HepG2 (cell line): ENCODE data around the gene LNX2. TPM values are rescaled to one million over a fixed set of nuclear protein-coding genes. Genes with fewer than 3 reads are reported as not detected.

ENCODE experiments used
- ATAC-seq: fragments of 200-7000 bp; cut with Tn5 transposase; 3 replicates; pipeline ENCODE4 v1.9.1; 2020; ENCODE audit warnings: mild to moderate bottlenecking, moderate library complexity
- BruUV-seq: library from RNA; stranded (reverse); fragments of 400-500 nt; replicated peaks from 2 replicates; lab custom pipeline; 2021; lab: Mats Ljungman, UMichigan
- CTCF ChIA-PET: fragments of 300-600 bp; formaldehyde crosslinking; extraction: SDS; loops from one replicate; lab custom pipeline; 2021; ENCODE audit warnings: low total read pairs, inconsistent platforms, low intra/inter-chr PET ratio; lab: Yijun Ruan, JAX
- POLR2A ChIA-PET: fragments of 350-600 bp; sonication (Branson Sonifier 250); formaldehyde crosslinking; loops from one replicate; lab custom pipeline; 2020; ENCODE audit warnings: antibody characterized with exemption, inconsistent platforms; lab: Yijun Ruan, JAX
- DNase-seq: peaks from one replicate; pipeline ENCODE4 v3.0.0-alpha.2; 2015; ENCODE audit warnings: low spot score
- FAIRE-seq: peaks from 3 replicates; lab custom pipeline; 2011; peaks lifted over from hg19 to GRCh38; lab: Jason Lieb, UNC
- H2AFZ ChIP-seq: one replicate; pipeline ENCODE4 v1.6.1; 2011; ENCODE audit warnings: low read length, inconsistent platforms
- H3K27ac ChIP-seq: fragments of 300-600 bp; 3 replicates; pipeline ENCODE4 v1.8.0; 2011; ENCODE audit warnings: mixed run types, mild to moderate bottlenecking, mixed read lengths, low read length, inconsistent platforms; ENCODE audit not compliant: insufficient read depth; ENCODE audit errors: extremely low read length
- H3K27me3 ChIP-seq, 2 experiments: fragments of 200-600 bp in 1 of 2; 2 replicates in 1 of 2; 3 replicates in 1 of 2; pipeline versions ENCODE4 v1.6.0 to v1.8.0; 2011; ENCODE audit warnings: low read length in 2 of 2, mild to moderate bottlenecking in 2 of 2, moderate library complexity in 2 of 2, inconsistent platforms in 1 of 2; ENCODE audit not compliant: insufficient read depth in 2 of 2, control insufficient read depth in 1 of 2
- H3K36me3 ChIP-seq, 2 experiments: fragments of 200-600 bp in 1 of 2; replicated peaks in 1 of 2; 2 replicates in 1 of 2; 3 replicates in 1 of 2; pipeline versions ENCODE4 v1.5.1 to v1.8.0; 2011; ENCODE audit warnings: low read length in 2 of 2, inconsistent platforms in 1 of 2; ENCODE audit not compliant: insufficient read depth in 2 of 2, control insufficient read depth in 1 of 2
- H3K4me1 ChIP-seq: 2 replicates; pipeline ENCODE4 v1.5.1; 2012; ENCODE audit warnings: low read length, inconsistent platforms; ENCODE audit not compliant: insufficient read depth
- H3K4me2 ChIP-seq: 2 replicates; pipeline ENCODE4 v1.6.0; 2011; ENCODE audit warnings: low read depth, low read length, inconsistent platforms
- H3K4me3 ChIP-seq, 3 experiments: fragments of 200-600 bp in 1 of 3; sonication (generic), shearing (Covaris generic) in 1 of 3; replicated peaks in 1 of 3; 2 replicates each; pipeline ENCODE4 v1.5.1; 2011 to 2016; ENCODE audit warnings: low read length in 3 of 3, inconsistent platforms in 2 of 3, low read depth in 2 of 3, mild to moderate bottlenecking in 2 of 3, control low read depth in 1 of 3, mixed read lengths in 1 of 3; ENCODE audit not compliant: insufficient read depth in 1 of 3
- H3K79me2 ChIP-seq: one replicate; pipeline ENCODE4 v1.6.1; 2011; ENCODE audit warnings: low read length, inconsistent platforms; ENCODE audit not compliant: insufficient read depth
- H3K9ac ChIP-seq: 2 replicates; pipeline ENCODE4 v1.6.0; 2011; ENCODE audit warnings: mild to moderate bottlenecking, low read depth, low read length, inconsistent platforms; ENCODE audit not compliant: insufficient read depth
- H3K9me3 ChIP-seq: 2 replicates; pipeline ENCODE4 v1.5.1; 2012; ENCODE audit warnings: mild to moderate bottlenecking, low read length
- H4K20me1 ChIP-seq: 2 replicates; pipeline ENCODE4 v1.6.0; 2011; ENCODE audit warnings: inconsistent platforms, mild to moderate bottlenecking, low read length, moderate library complexity; ENCODE audit not compliant: insufficient read depth
- ERF ChIP-seq: IDR thresholded peaks from 2 replicates; pipeline ENCODE4 v1.6.1; 2018; ENCODE audit warnings: missing biosample characterization, missing genetic modification reagents
- GRHL1 ChIP-seq: sonication (generic); formaldehyde crosslinking; conservative IDR thresholded peaks from 2 replicates; pipeline ENCODE4 v1.8.0; 2022; ENCODE audit warnings: missing genetic modification reagents
- MAZ ChIP-seq, 2 experiments: sonication (generic) in 1 of 2; formaldehyde crosslinking in 1 of 2; IDR thresholded peaks; 2 replicates each; pipeline versions ENCODE4 v1.5.0 to v1.6.1; 2012 to 2020; ENCODE audit warnings: low read depth in 2 of 2, mild to moderate bottlenecking in 2 of 2, borderline replicate concordance in 1 of 2, improper control_type of control experiment in 1 of 2, low read length in 1 of 2, missing genetic modification reagents in 1 of 2, moderate library complexity in 1 of 2
- MYPOP ChIP-seq: sonication (generic); formaldehyde crosslinking; IDR thresholded peaks from 2 replicates; pipeline ENCODE4 v1.8.1; 2023; ENCODE audit warnings: mild to moderate bottlenecking, moderate library complexity, missing genetic modification reagents
- NFRKB ChIP-seq: fragments of 450-650 bp; IDR thresholded peaks from 2 replicates; pipeline ENCODE4 v1.6.1; 2017
- PREB ChIP-seq: sonication (generic); formaldehyde crosslinking; IDR thresholded peaks from 2 replicates; pipeline ENCODE4 v1.4.0; 2020; ENCODE audit warnings: missing genetic modification reagents
- RBM39 ChIP-seq: fragments of 200-400 bp; formaldehyde crosslinking; IDR thresholded peaks from one replicate; pipeline ENCODE4 v1.6.1; 2018; ENCODE audit warnings: antibody characterized with exemption, mild to moderate bottlenecking, low read depth, low read length; ENCODE audit not compliant: poor library complexity, severe bottlenecking
- SIN3B ChIP-seq: fragments of 150-350 bp; IDR thresholded peaks from 2 replicates; pipeline ENCODE4 v1.6.1; 2014; ENCODE audit warnings: low read length
- SP2 ChIP-seq: sonication (generic); formaldehyde crosslinking; IDR thresholded peaks from 2 replicates; pipeline ENCODE4 v1.5.1; 2020; ENCODE audit warnings: mild to moderate bottlenecking, missing genetic modification reagents
- SP4 ChIP-seq: sonication (generic); formaldehyde crosslinking; IDR thresholded peaks from 2 replicates; pipeline ENCODE4 v1.8.1; 2023; ENCODE audit warnings: mild to moderate bottlenecking, missing genetic modification reagents
- SRSF9 ChIP-seq: fragments of 200-400 bp; formaldehyde crosslinking; IDR thresholded peaks from 2 replicates; pipeline ENCODE4 v1.6.1; 2018; ENCODE audit warnings: borderline replicate concordance, mild to moderate bottlenecking, low read depth, low read length; ENCODE audit not compliant: insufficient read depth, poor library complexity, severe bottlenecking
- ZFP36L1 ChIP-seq: sonication (generic); formaldehyde crosslinking; IDR thresholded peaks from 2 replicates; pipeline ENCODE4 v1.8.0; 2022; ENCODE audit warnings: mild to moderate bottlenecking, missing genetic modification reagents, moderate library complexity
- ZNF256 ChIP-seq: sonication (generic); formaldehyde crosslinking; conservative IDR thresholded peaks from 2 replicates; pipeline ENCODE4 v1.4.0; 2020; ENCODE audit warnings: missing genetic modification reagents
- ZNF441 ChIP-seq: sonication (generic); formaldehyde crosslinking; IDR thresholded peaks from 2 replicates; pipeline ENCODE4 v1.7.0; 2021; ENCODE audit warnings: missing genetic modification reagents, borderline replicate concordance
- ZNF546 ChIP-seq: sonication (generic); formaldehyde crosslinking; conservative IDR thresholded peaks from 2 replicates; pipeline ENCODE4 v1.8.1; 2023; ENCODE audit warnings: mild to moderate bottlenecking, missing genetic modification reagents
- ZNF607 ChIP-seq: sonication (generic); formaldehyde crosslinking; IDR thresholded peaks from 2 replicates; pipeline ENCODE4 v1.5.1; 2020; ENCODE audit warnings: missing genetic modification reagents, mild to moderate bottlenecking, borderline replicate concordance
- ZNF816 ChIP-seq: sonication (generic); formaldehyde crosslinking; IDR thresholded peaks from 2 replicates; pipeline ENCODE4 v1.8.0; 2022; ENCODE audit warnings: missing genetic modification reagents, mild to moderate bottlenecking, borderline replicate concordance
- ZSCAN25 ChIP-seq: sonication (generic); formaldehyde crosslinking; IDR thresholded peaks from 2 replicates; pipeline ENCODE4 v1.8.0; 2022; ENCODE audit warnings: mild to moderate bottlenecking, missing genetic modification reagents
- WGBS: methylation state at CpG from one replicate; pipeline ENCODE4 v1.1.6; 2017; ENCODE audit warnings: low lambda C conversion rate; 5-methylcytosine and 5-hydroxymethylcytosine counted together
- in situ Hi-C: cut with HindIII; loops from 2 replicates; pipeline ENCODE4 v1.10.0; 2017; ENCODE audit warnings: low pct_unique_long_range_greater_than_20kb; ENCODE audit not compliant: extremely low pct_ligation_motif_present
- intact Hi-C: fragments of 100-400 bp; cut with micrococcal nuclease; formaldehyde crosslinking; loops from one replicate; pipeline ENCODE4 v1.10.0; 2022; ENCODE audit not compliant: unreplicated experiment
- polyA plus RNA-seq, 8 experiments: library from polyadenylated mRNA; depleted of rRNA in 3 of 8; stranded (reverse) in 7 of 8; unstranded in 1 of 8; fragments of >200 nt; fragmentation: Illumina TruSeq in 4 of 8; extraction: Trizol in 4 of 8; gene quantifications; 2 replicates each; pipeline versions ENCODE4 v1.2.1 to v1.2.3, GENCODE V29; 2011 to 2016; ENCODE audit warnings: low read depth in 4 of 8, missing spikeins in 1 of 8, mixed read lengths in 1 of 8; ENCODE audit not compliant: insufficient read depth in 1 of 8
- total RNA-seq, 5 experiments: library from RNA; depleted of rRNA; stranded (reverse); fragments of >200 nt; fragmentation: Illumina TruSeq; extraction: Trizol; gene quantifications; 2 replicates each; pipeline ENCODE4 v1.2.3, GENCODE V29; 2016; ENCODE audit warnings: low read depth in 1 of 5

The LNX2 gene
- total and polyA plus RNA-seq, 2 of the 13 experiments (the other 11 are each of a cell fraction or from before 2014, with no cell fraction given) = 9.2 to 9.7 TPM

GRCh38 chr13:27500806-27501534 lies 119.4 kb downstream of the LNX2 start (continued):
- TF ChIP-seq ZFP36L1 (CRISPR knock-in tag) = no peak

GRCh38 chr13:27497563-27498230 lies 122.6 kb downstream of the LNX2 start:
- Histone ChIP-seq H3K36me3 (no peaks in the 10 kb centered on the region), H3K27ac (no peak overlapping the region), H2AFZ (no peak overlapping the region), H3K4me1 (peaks cover 4% of the 10 kb centered on the region), H3K4me2 (no peak overlapping the region), H3K9me3 (no peaks in the 10 kb centered on the region), H3K79me2 (no peaks in the 10 kb centered on the region), H3K27me3 (peaks cover 1 to 2% of the 10 kb centered on the region in 2 experiments; a peak in 2 of 5 replicates), H3K4me3 (no peak overlapping the region), H3K9ac (no peak overlapping the region), H4K20me1 (no peaks in the 10 kb centered on the region)
- ChIA-PET POLR2A (no interaction called here), CTCF (no interaction called here)
- intact Hi-C loops = no loop called here
- BruUV-seq = no TSS peak
- WGBS = 44% methylated on average over 9 of the region's 11 CpGs
- no peak for DNase-seq
- in situ Hi-C loops = loop anchor here (25.0 kb wide), 1 partner anchor 490 kb away; the partner anchor contains the start of gene URAD
- no peak for FAIRE-seq
- no peak for ATAC-seq
- no peak for TF ChIP-seq SRSF9
- no peak for TF ChIP-seq ZSCAN25
- TF ChIP-seq MYPOP (CRISPR knock-in tag) = no peak
- no peak for TF ChIP-seq NFRKB
- TF ChIP-seq ZNF441 (CRISPR knock-in tag) = no peak
- TF ChIP-seq ZNF816 (CRISPR knock-in tag) = no peak
- no peak for TF ChIP-seq SP4 (CRISPR knock-in tag)
- TF ChIP-seq ERF (CRISPR knock-in tag) = no peak
- TF ChIP-seq SIN3B = no peak
- no peak for TF ChIP-seq ZNF256 (CRISPR knock-in tag)
- no peak for TF ChIP-seq ZNF546
- no peak for TF ChIP-seq RBM39
- TF ChIP-seq SP2 (CRISPR knock-in tag) = no peak
- TF ChIP-seq ZNF607 (CRISPR knock-in tag) = no peak
- no peak for TF ChIP-seq GRHL1
- TF ChIP-seq MAZ (IDR thresholded peaks at IDR 0.05; ENCODE audit: borderline replicate concordance, low read depth, low read length) = no peak
- TF ChIP-seq MAZ (CRISPR knock-in tag; IDR thresholded peaks at IDR 0.05; ENCODE audit: low read depth) = no peak
- TF ChIP-seq PREB (CRISPR knock-in tag) = no peak
